SK-N-SH (cell line): ENCODE measurements around the gene SV2C. TPM values are rescaled to one million over a fixed set of nuclear protein-coding genes. Genes with fewer than 3 reads are reported as not detected.
A peak's percentile ranks its signal among the peaks of the same experiment; 100 is the strongest.

Experiments
- CTCF ChIA-PET: fragments of 300-600, 350-600 bp; formaldehyde crosslinking; extraction: SDS; loops from one replicate; lab custom pipeline; 2021; lab: Yijun Ruan, JAX
- POLR2A ChIA-PET: fragments of 350-600 bp; sonication (Branson Sonifier 250); formaldehyde crosslinking; extraction: SDS; loops from one replicate; lab custom pipeline; 2020; ENCODE audit warnings: antibody characterized with exemption, inconsistent platforms; lab: Yijun Ruan, JAX
- DNase-seq: peaks from one replicate; pipeline ENCODE4 v3.0.0; 2012
- H2AFZ ChIP-seq: fragments of 200-600 bp; sonication (generic); 2 replicates; pipeline ENCODE4 v1.8.1; 2016; ENCODE audit warnings: antibody characterized with exemption, mild to moderate bottlenecking, low read depth
- H3F3A ChIP-seq: fragments of 200-600 bp; sonication (generic); replicated peaks from 2 replicates; pipeline ENCODE3; 2016; ENCODE audit warnings: antibody characterized with exemption, mild to moderate bottlenecking; ENCODE audit not compliant: insufficient read depth
- H3K27ac ChIP-seq, 2 experiments: fragments of 200-500 bp in 1 of 2; fragments of 200-600 bp in 1 of 2; sonication (Bioruptor generic) in 1 of 2; sonication (generic), shearing (Covaris generic) in 1 of 2; 2 replicates each; pipeline versions ENCODE4 v1.5.1 to v1.6.1; 2014 to 2016; ENCODE audit warnings: low read depth in 2 of 2, inconsistent platforms in 1 of 2, low read length in 1 of 2, mild to moderate bottlenecking in 1 of 2, mixed read lengths in 1 of 2
- H3K27me3 ChIP-seq: fragments of 200-600 bp; sonication (generic), shearing (Covaris generic); 2 replicates; pipeline ENCODE4 v1.6.1; 2016; ENCODE audit warnings: mixed run types; ENCODE audit not compliant: insufficient read depth
- H3K36me3 ChIP-seq, 2 experiments: fragments of 200-500 bp in 1 of 2; fragments of 200-600 bp in 1 of 2; sonication (Bioruptor generic) in 1 of 2; sonication (generic) in 1 of 2; replicated peaks in 1 of 2; 2 replicates each; pipeline versions ENCODE3 to v1.5.1; 2014 to 2016; ENCODE audit warnings: low read length in 1 of 2, mild to moderate bottlenecking in 1 of 2; ENCODE audit not compliant: insufficient read depth in 2 of 2, control insufficient read depth in 1 of 2
- H3K4me1 ChIP-seq, 2 experiments: fragments of 200-500 bp in 1 of 2; fragments of 200-600 bp in 1 of 2; sonication (Bioruptor generic) in 1 of 2; sonication (generic), shearing (Covaris generic) in 1 of 2; 2 replicates each; pipeline versions ENCODE4 v1.5.1 to v1.6.1; 2014 to 2016; ENCODE audit warnings: low read depth in 1 of 2, low read length in 1 of 2, mixed run types in 1 of 2; ENCODE audit not compliant: insufficient read depth in 2 of 2, control insufficient read depth in 1 of 2
- H3K4me2 ChIP-seq: fragments of 200-600 bp; sonication (generic), shearing (Covaris generic); 2 replicates; pipeline ENCODE4 v1.6.1; 2017; ENCODE audit warnings: mixed run types
- H3K4me3 ChIP-seq, 2 experiments: fragments of 200-500 bp in 1 of 2; fragments of 200-600 bp in 1 of 2; sonication (Bioruptor generic) in 1 of 2; sonication (generic), shearing (Covaris generic) in 1 of 2; 2 replicates each; pipeline versions ENCODE4 v1.5.1 to v1.8.1; 2014 to 2016; ENCODE audit warnings: low read depth in 2 of 2, inconsistent platforms in 1 of 2, low read length in 1 of 2, mild to moderate bottlenecking in 1 of 2, mixed read lengths in 1 of 2, moderate library complexity in 1 of 2
- H3K79me2 ChIP-seq: fragments of 200-600 bp; sonication (generic); 2 replicates; pipeline ENCODE4 v1.8.1; 2017; ENCODE audit warnings: mild to moderate bottlenecking; ENCODE audit not compliant: insufficient read depth
- H3K9ac ChIP-seq: fragments of 200-600 bp; sonication (generic); 2 replicates; pipeline ENCODE4 v1.6.1; 2017; ENCODE audit warnings: mixed run types
- H3K9me2 ChIP-seq: fragments of 200-600 bp; sonication (generic); 2 replicates; pipeline ENCODE4 v1.6.1; 2017; ENCODE audit warnings: mixed run types
- H3K9me3 ChIP-seq: fragments of 200-600 bp; sonication (generic); 2 replicates; pipeline ENCODE4 v1.6.1; 2017; ENCODE audit warnings: mixed run types, mild to moderate bottlenecking, moderate library complexity
- H4K20me1 ChIP-seq: fragments of 200-600 bp; sonication (generic); 2 replicates; pipeline ENCODE4 v1.6.1; 2017; ENCODE audit warnings: mild to moderate bottlenecking, mixed run types; ENCODE audit not compliant: insufficient read depth
- IRF3 ChIP-seq: fragments of 150-350 bp; IDR thresholded peaks from 2 replicates; pipeline ENCODE4 v1.6.1; 2016; ENCODE audit warnings: mild to moderate bottlenecking, low read depth, low read length
- JUND ChIP-seq: IDR thresholded peaks from 2 replicates; pipeline ENCODE4 v1.4.0; 2012
- NRF1 ChIP-seq: IDR thresholded peaks from 2 replicates; pipeline ENCODE4 v1.6.1; 2012; ENCODE audit warnings: low read depth, mild to moderate bottlenecking, low read length
- PBX3 ChIP-seq: IDR thresholded peaks from 2 replicates; pipeline ENCODE4; 2012
- RAD21 ChIP-seq: IDR thresholded peaks from 2 replicates; pipeline ENCODE4 v1.6.1; 2012; ENCODE audit warnings: mild to moderate bottlenecking, low read length
- REST ChIP-seq: IDR thresholded peaks from 2 replicates; pipeline ENCODE4 v1.6.1; 2012; ENCODE audit warnings: mild to moderate bottlenecking, low read depth, low read length, moderate library complexity
- RFX5 ChIP-seq: IDR thresholded peaks from 2 replicates; pipeline ENCODE4 v1.6.1; 2012; ENCODE audit warnings: mild to moderate bottlenecking, improper control_type of control experiment, low read length
- YY1 ChIP-seq: IDR thresholded peaks from 2 replicates; pipeline ENCODE4 v1.4.0; 2012; ENCODE audit warnings: low read depth, mild to moderate bottlenecking
- WGBS: methylation state at CpG from one replicate; pipeline ENCODE4 v1.1.6; 2017; ENCODE audit warnings: low lambda C conversion rate; 5-methylcytosine and 5-hydroxymethylcytosine counted together
- polyA plus RNA-seq, 3 experiments: library from polyadenylated mRNA; depleted of rRNA; stranded (reverse); fragments of >200 nt; gene quantifications; 2 replicates each; pipeline ENCODE4 v1.2.3, GENCODE V29; 2012

SV2C gene
- polyA plus RNA-seq, 1 of the 3 experiments (the other 2 are of a cell fraction): 0.05 TPM

DNA sequence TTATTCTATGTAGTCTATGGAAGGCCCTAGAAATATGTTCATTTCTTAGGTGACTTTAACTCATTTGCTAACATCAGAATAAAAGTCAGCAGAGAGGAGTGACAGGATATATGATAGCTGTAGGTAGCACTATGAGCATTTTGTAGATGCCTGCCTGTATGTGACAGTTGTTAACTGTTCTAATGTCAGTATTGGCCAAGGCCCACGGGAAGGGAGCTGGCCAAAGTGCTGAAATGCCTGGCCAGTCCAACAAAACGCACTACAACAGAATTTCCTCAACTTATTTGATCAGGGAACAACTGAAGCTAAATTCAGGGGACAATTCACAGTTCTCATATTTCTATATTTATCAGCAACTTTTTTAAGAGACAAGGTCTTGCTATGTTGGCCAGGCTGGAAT lies 20.8 kb downstream of the SV2C start:
- Histone ChIP-seq H3K9ac (no peak overlapping the region), H2AFZ (no peak overlapping the region), H3K79me2 (no peaks in the 10 kb centered on the region), H3K27me3 (no peaks in the 10 kb centered on the region), H3K9me3 (no peaks in the 10 kb centered on the region), H3F3A (no peaks in the 10 kb centered on the region), H3K36me3 (no peaks in the 10 kb centered on the region), H3K4me1 (peaks cover 0 to 4% of the 10 kb centered on the region in 2 experiments; a peak in 2 of 4 replicates)
- no peak for DNase-seq
- no peak for TF ChIP-seq PBX3
- peak; percentile 97 for TF ChIP-seq REST
- TF ChIP-seq, all 33 proteins: peak for 1
- WGBS: 24% methylated on average over 2 of the region's 2 CpGs
- ChIA-PET POLR2A (interaction anchor here (0.6 kb wide), 1 partner anchor 20 kb away, joined by 3 read pairs; no protein-coding TSS in a partner anchor), CTCF (interaction anchor here (0.9 to 2.6 kb wide), 9 partner anchors 9 to 218 kb away, joined by 3 to 12 read pairs (median 3); no protein-coding TSS in a partner anchor)
- Histone ChIP-seq H3K27ac (no peak overlapping the region), H3K9me2 (no peaks in the 10 kb centered on the region; the same call in 1 of the 2 replicates), H3K4me2 (no peak overlapping the region), H3K4me3 (no peak overlapping the region), H4K20me1 (no peaks in the 10 kb centered on the region)

DNA sequence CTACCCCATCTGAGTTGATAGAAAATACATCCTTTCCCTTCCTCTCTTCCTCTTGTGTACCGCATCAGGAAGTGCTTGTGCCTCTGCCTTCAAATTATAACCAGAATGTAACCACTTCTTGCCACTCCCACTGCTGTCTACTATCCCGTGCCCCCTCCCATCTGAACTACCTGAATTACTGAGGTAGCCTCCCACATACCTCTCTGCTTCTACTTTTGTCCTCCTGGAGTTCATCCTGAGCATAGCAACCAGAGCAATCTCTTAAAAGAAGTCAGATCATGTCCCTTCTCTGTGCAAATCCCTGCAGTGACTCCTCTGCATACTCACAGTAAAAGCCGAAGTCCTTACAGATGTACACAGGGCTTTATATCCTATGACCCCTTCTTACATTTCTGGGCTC lies 23.0 kb downstream of the SV2C start:
- no peak overlapping the region for H3K4me2 ChIP-seq
- no peak for DNase-seq
- H3K27me3 ChIP-seq: no peaks in the 10 kb centered on the region
- POLR2A ChIA-PET: no interaction called here
- H3K9me2 ChIP-seq: no peaks in the 10 kb centered on the region; the same call in 1 of the 2 replicates
- no peaks in the 10 kb centered on the region for H4K20me1 ChIP-seq
- no peak overlapping the region for H3K4me3 ChIP-seq
- CTCF ChIA-PET: interaction anchor here (1.2 to 2.6 kb wide), 3 partner anchors 8 to 69 kb away, joined by 3 to 12 read pairs (median 6); no protein-coding TSS in a partner anchor
- no peak overlapping the region for H3K9ac ChIP-seq
- H3K4me1 ChIP-seq: peaks cover 0 to 13% of the 10 kb centered on the region in 2 experiments; a peak in 2 of 4 replicates
- H3K79me2 ChIP-seq: no peaks in the 10 kb centered on the region
- TF ChIP-seq IRF3 (no peak), RAD21 (no peak), YY1 (no peak), JUND (no peak), NRF1 (no peak), RFX5 (no peak)
- no peaks in the 10 kb centered on the region for H3K36me3 ChIP-seq
- no peaks in the 10 kb centered on the region for H3K9me3 ChIP-seq
- no peaks in the 10 kb centered on the region for H3F3A ChIP-seq
- WGBS: 46% methylated on average over 3 of the region's 3 CpGs
- H2AFZ ChIP-seq: no peak overlapping the region
- no peak overlapping the region for H3K27ac ChIP-seq
